PC-3 (cell line): ENCODE measurements around the gene MESP2. TPM values are rescaled to one million over a fixed set of nuclear protein-coding genes. Genes with fewer than 3 reads are reported as not detected.

Source experiments
- ATAC-seq: fragments of 200-7000 bp; cut with Tn5 transposase; 2 replicates; pipeline ENCODE4 v1.9.1; 2020; ENCODE audit warnings: mild to moderate bottlenecking, moderate library complexity
- BruUV-seq: library from RNA; stranded (reverse); fragments of 400-500 nt; replicated peaks from 2 replicates; lab custom pipeline; 2021; lab: Mats Ljungman, UMichigan
- CTCF ChIA-PET: fragments of 300-600 bp; sonication (Branson Sonifier 250); formaldehyde crosslinking; loops from one replicate; lab custom pipeline; 2022; ENCODE audit warnings: antibody characterized with exemption; lab: Charles Lee
- POLR2A ChIA-PET: fragments of 300-600 bp; sonication (Branson Sonifier 250); formaldehyde crosslinking; loops from one replicate; lab custom pipeline; 2022; ENCODE audit warnings: antibody characterized with exemption; ENCODE audit not compliant: unreplicated experiment; lab: Charles Lee
- DNase-seq: peaks from one replicate; pipeline ENCODE4 v3.0.0-alpha.2; 2015
- H2AFZ ChIP-seq: fragments of 300-600 bp; sonication (generic); 2 replicates; pipeline ENCODE4 v1.6.0; 2016; ENCODE audit warnings: antibody characterized with exemption, low read length
- H3F3A ChIP-seq: fragments of 300-600 bp; sonication (generic); one replicate; pipeline ENCODE4 v1.6.0; 2017; ENCODE audit warnings: antibody characterized with exemption, low read length, control low read depth, mild to moderate bottlenecking; ENCODE audit not compliant: unreplicated experiment
- H3K27ac ChIP-seq: fragments of 300-600 bp; sonication (generic); 2 replicates; pipeline ENCODE4 v1.5.1; 2016; ENCODE audit warnings: mild to moderate bottlenecking, low read length
- H3K27me3 ChIP-seq: fragments of 300-600 bp; sonication (generic); 2 replicates; pipeline ENCODE4 v1.6.1; 2016; ENCODE audit warnings: low read length, mixed read lengths
- H3K36me3 ChIP-seq: fragments of 300-600 bp; sonication (generic); 2 replicates; pipeline ENCODE4 v1.6.1; 2016; ENCODE audit warnings: low read depth, mixed run types, low read length, mixed read lengths
- H3K4me1 ChIP-seq: fragments of 300-600 bp; sonication (generic); 2 replicates; pipeline ENCODE4 v1.5.1; 2016; ENCODE audit warnings: low read length; ENCODE audit not compliant: insufficient read depth
- H3K4me2 ChIP-seq: fragments of 300-600 bp; sonication (generic); 2 replicates; pipeline ENCODE4 v1.6.0; 2016; ENCODE audit warnings: low read length
- H3K4me3 ChIP-seq: fragments of 300-600 bp; sonication (generic); 2 replicates; pipeline ENCODE4 v1.5.1; 2016; ENCODE audit warnings: mild to moderate bottlenecking, low read length, mixed read lengths
- H3K79me2 ChIP-seq: fragments of 300-600 bp; sonication (generic); 2 replicates; pipeline ENCODE4 v1.6.1; 2017; ENCODE audit warnings: low read length, mixed read lengths
- H3K9ac ChIP-seq: fragments of 300-600 bp; sonication (generic); 2 replicates; pipeline ENCODE4 v1.6.0; 2016; ENCODE audit warnings: mild to moderate bottlenecking, low read length
- H3K9me2 ChIP-seq: fragments of 300-600 bp; sonication (generic); replicated peaks from 2 replicates; pipeline ENCODE4 v1.6.1; 2016; ENCODE audit warnings: mixed run types, low read length, mixed read lengths
- H3K9me3 ChIP-seq: fragments of 300-600 bp; sonication (generic); 2 replicates; pipeline ENCODE4 v1.6.1; 2016; ENCODE audit warnings: low read length, mixed read lengths
- H4K20me1 ChIP-seq: fragments of 300-600 bp; sonication (generic); 2 replicates; pipeline ENCODE4 v1.6.1; 2016; ENCODE audit warnings: low read length, mixed read lengths
- EZH2 ChIP-seq: fragments of 300-600 bp; sonication (generic); IDR thresholded peaks from one replicate; pipeline ENCODE4 v1.6.1; 2017; ENCODE audit warnings: antibody characterized with exemption, mild to moderate bottlenecking, low read length; ENCODE audit not compliant: unreplicated experiment
- EZH2phosphoT487 ChIP-seq: fragments of 300-600 bp; sonication (generic); IDR thresholded peaks from 2 replicates; pipeline ENCODE4 v1.6.1; 2018; ENCODE audit warnings: mild to moderate bottlenecking, antibody characterized with exemption, low read length, borderline replicate concordance
- intact Hi-C: fragments of 100-400 bp; cut with micrococcal nuclease; formaldehyde crosslinking; loops from 2 replicates; pipeline ENCODE4 v1.9.0; 2023
- total RNA-seq: library from RNA; depleted of rRNA; stranded (reverse); fragments of >200 nt; gene quantifications from 2 replicates; pipeline ENCODE4 v1.2.3, GENCODE V29; 2014
- TF ChIP-seq, protein P1 (sequence below): fragments of 300-600 bp; sonication (generic); conservative IDR thresholded peaks from 2 replicates; pipeline ENCODE4 v1.5.1; 2017; ENCODE audit warnings: antibody characterized with exemption, low read depth, mild to moderate bottlenecking, low read length

Gene MESP2
- total RNA-seq, 1 experiment from 2014 or later: 1.1 TPM

GRCh38 chr15:89823836-89824606, 47.9 kb downstream of the MESP2 start:
- H3K4me2 ChIP-seq: peak overlapping the region; percentile 63
- POLR2A ChIA-PET: no interaction called here
- TF ChIP-seq EZH2 (no peak), EZH2phosphoT487 (no peak)
- TF ChIP-seq, protein P1, sequence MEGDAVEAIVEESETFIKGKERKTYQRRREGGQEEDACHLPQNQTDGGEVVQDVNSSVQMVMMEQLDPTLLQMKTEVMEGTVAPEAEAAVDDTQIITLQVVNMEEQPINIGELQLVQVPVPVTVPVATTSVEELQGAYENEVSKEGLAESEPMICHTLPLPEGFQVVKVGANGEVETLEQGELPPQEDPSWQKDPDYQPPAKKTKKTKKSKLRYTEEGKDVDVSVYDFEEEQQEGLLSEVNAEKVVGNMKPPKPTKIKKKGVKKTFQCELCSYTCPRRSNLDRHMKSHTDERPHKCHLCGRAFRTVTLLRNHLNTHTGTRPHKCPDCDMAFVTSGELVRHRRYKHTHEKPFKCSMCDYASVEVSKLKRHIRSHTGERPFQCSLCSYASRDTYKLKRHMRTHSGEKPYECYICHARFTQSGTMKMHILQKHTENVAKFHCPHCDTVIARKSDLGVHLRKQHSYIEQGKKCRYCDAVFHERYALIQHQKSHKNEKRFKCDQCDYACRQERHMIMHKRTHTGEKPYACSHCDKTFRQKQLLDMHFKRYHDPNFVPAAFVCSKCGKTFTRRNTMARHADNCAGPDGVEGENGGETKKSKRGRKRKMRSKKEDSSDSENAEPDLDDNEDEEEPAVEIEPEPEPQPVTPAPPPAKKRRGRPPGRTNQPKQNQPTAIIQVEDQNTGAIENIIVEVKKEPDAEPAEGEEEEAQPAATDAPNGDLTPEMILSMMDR: no peak

DNA sequence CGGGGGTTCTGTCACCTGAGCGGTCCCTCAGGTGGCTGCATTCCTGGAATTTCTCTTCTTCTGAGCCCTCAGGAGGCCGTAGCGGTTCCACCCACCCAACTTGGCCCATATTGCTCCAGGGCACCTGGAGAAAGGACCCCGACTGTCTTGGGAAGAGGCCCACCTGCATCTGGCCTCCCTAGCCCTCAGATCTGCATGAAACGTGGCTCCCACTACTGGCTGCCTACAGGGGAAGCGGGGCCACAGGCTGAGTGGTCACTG, 48.4 kb downstream of the MESP2 start:
- Histone ChIP-seq H3K27me3 (no peaks in the 10 kb centered on the region), H3F3A (peaks cover 15% of the 10 kb centered on the region), H3K27ac (peak overlapping the region; percentile 100), H3K9me3 (no peaks in the 10 kb centered on the region), H2AFZ (no peak overlapping the region), H3K4me3 (no peak overlapping the region), H3K4me1 (peaks cover 72% of the 10 kb centered on the region), H3K9me2 (no peaks in the 10 kb centered on the region), H3K4me2 (no peak overlapping the region), H3K36me3 (no peaks in the 10 kb centered on the region), H3K79me2 (0 out of 2 replicates have a peak, but pooled peaks cover 8% of the 10 kb centered on the region), H3K9ac (peak overlapping the region; percentile 91), H4K20me1 (no peaks in the 10 kb centered on the region)
- no peak for ATAC-seq
- POLR2A ChIA-PET: no interaction called here
- TF ChIP-seq, protein P1: no peak
- TF ChIP-seq EZH2phosphoT487: no peak
- no peak for TF ChIP-seq EZH2
- CTCF ChIA-PET: no interaction called here
- intact Hi-C loops: no loop called here
- no peak for DNase-seq
- BruUV-seq: no TSS peak

More at GRCh38 chr15:89823836-89824606, 47.9 kb downstream of the MESP2 start:
- no TSS peak for BruUV-seq
- no peaks in the 10 kb centered on the region for H4K20me1 ChIP-seq
- H3F3A ChIP-seq: peaks cover 15% of the 10 kb centered on the region
- no peaks in the 10 kb centered on the region for H3K9me3 ChIP-seq
- intact Hi-C loops: no loop called here
- no peak overlapping the region for H2AFZ ChIP-seq
- DNase-seq (peak; percentile 22), ATAC-seq (no peak)
- H3K9me2 ChIP-seq: no peaks in the 10 kb centered on the region
- H3K79me2 ChIP-seq: 0 out of 2 replicates have a peak, but pooled peaks cover 8% of the 10 kb centered on the region
- peak overlapping the region; percentile 91 for H3K9ac ChIP-seq
- CTCF ChIA-PET: no interaction called here
- H3K4me3 ChIP-seq: no peak overlapping the region
- H3K27me3 ChIP-seq: no peaks in the 10 kb centered on the region
- H3K4me1 ChIP-seq: peaks cover 67% of the 10 kb centered on the region
- H3K27ac ChIP-seq: peak overlapping the region; percentile 100
- H3K36me3 ChIP-seq: no peaks in the 10 kb centered on the region
